ENCODE measurements around the gene ACP7.

The ACP7 gene

GRCh38 chr19:39047073-39047472, 37.1 kb upstream of the ACP7 start:
- no peak overlapping the region for H3K4me3 ChIP-seq (replicated peaks; ENCODE audit: low read depth, low read length)
- no peak for TF ChIP-seq CTCF (IDR thresholded peaks at IDR 0.05; ENCODE audit: low read length, missing control alignments)
- DNase-seq (ENCODE audit: low read depth), result no peak

GRCh38 chr19:39052243-39052746, 31.9 kb upstream of the ACP7 start:
- peak; percentile 85 for TF ChIP-seq CTCF (IDR thresholded peaks at IDR 0.05; ENCODE audit: low read length, missing control alignments)
- no peak overlapping the region for H3K4me3 ChIP-seq (replicated peaks; ENCODE audit: low read depth, low read length)
- peak; percentile 69 for DNase-seq (ENCODE audit: low read depth)

- no peak overlapping the region for H3K4me3 ChIP-seq (replicated peaks; ENCODE audit: low read depth, low read length)
- no peak for TF ChIP-seq CTCF (IDR thresholded peaks at IDR 0.05; ENCODE audit: low read length, missing control alignments)
- DNase-seq (ENCODE audit: low read depth), result no peak
These were observed 31.3 kb upstream of the ACP7 start for GRCh38 chr19:39052846-39053245.

- H3K4me3 ChIP-seq (replicated peaks; ENCODE audit: low read depth, low read length), result no peak overlapping the region
- TF ChIP-seq CTCF (IDR thresholded peaks at IDR 0.05; ENCODE audit: low read length, missing control alignments), result no peak
- no peak for DNase-seq (ENCODE audit: low read depth)
These were observed 30.7 kb upstream of the ACP7 start for GRCh38 chr19:39053276-39054090.

GRCh38 chr19:39054091-39054470, 30.1 kb upstream of the ACP7 start:
- H3K4me3 ChIP-seq (replicated peaks; ENCODE audit: low read depth, low read length), result no peak overlapping the region
- no peak for TF ChIP-seq CTCF (IDR thresholded peaks at IDR 0.05; ENCODE audit: low read length, missing control alignments)
- DNase-seq (ENCODE audit: low read depth), result no peak

GRCh38 chr19:39057615-39058014, 26.6 kb upstream of the ACP7 start:
- TF ChIP-seq CTCF (IDR thresholded peaks at IDR 0.05; ENCODE audit: low read length, missing control alignments), result no peak
- peak; percentile 21 for DNase-seq (ENCODE audit: low read depth)
- no peak overlapping the region for H3K4me3 ChIP-seq (replicated peaks; ENCODE audit: low read depth, low read length)

GRCh38 chr19:39059302-39059701, 24.9 kb upstream of the ACP7 start:
- no peak overlapping the region for H3K4me3 ChIP-seq (replicated peaks; ENCODE audit: low read depth, low read length)
- TF ChIP-seq CTCF (IDR thresholded peaks at IDR 0.05; ENCODE audit: low read length, missing control alignments), result no peak
- DNase-seq (ENCODE audit: low read depth), result no peak

Data from fibroblast of pulmonary artery (primary cell).